ENCODE data around the gene ARID3A.

ARID3A gene

DNA sequence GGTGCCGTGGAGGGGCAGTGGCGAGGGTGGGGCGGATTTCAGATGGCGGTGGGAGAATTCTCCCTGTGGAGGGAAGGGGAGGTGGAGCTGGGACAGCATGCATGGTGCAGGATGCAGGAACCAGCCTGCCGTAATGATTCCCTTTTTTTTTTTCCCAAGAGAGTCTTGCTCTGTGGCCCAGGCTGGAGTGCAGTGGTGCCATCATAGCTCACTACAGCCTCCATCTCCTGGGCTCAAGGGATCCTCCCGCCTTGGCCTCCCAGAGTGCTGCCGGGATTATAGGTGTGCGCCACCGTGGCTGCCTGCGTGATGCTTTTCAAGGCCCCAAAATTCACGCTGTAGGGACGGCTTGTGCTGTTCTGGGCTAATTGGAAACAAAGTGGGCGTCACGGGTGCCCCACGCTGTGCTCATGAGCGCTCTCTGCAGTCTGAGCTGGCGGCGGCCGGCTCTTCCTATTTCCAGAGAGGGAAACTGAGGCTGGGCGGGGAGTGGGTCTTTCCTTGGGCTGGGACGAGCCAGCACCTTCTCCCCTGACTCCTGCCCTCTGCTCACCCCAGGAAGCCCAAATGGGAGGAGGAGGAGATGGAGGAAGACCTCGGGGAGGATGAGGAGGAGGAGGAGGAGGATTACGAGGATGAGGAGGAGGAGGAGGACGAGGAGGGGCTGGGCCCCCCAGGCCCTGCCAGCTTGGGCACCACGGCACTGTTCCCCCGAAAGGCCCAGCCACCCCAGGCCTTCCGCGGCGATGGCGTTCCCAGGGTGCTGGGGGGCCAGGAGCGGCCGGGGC is 6.2 kb downstream of the ARID3A start:
- DNase-seq = no peak

DNA sequence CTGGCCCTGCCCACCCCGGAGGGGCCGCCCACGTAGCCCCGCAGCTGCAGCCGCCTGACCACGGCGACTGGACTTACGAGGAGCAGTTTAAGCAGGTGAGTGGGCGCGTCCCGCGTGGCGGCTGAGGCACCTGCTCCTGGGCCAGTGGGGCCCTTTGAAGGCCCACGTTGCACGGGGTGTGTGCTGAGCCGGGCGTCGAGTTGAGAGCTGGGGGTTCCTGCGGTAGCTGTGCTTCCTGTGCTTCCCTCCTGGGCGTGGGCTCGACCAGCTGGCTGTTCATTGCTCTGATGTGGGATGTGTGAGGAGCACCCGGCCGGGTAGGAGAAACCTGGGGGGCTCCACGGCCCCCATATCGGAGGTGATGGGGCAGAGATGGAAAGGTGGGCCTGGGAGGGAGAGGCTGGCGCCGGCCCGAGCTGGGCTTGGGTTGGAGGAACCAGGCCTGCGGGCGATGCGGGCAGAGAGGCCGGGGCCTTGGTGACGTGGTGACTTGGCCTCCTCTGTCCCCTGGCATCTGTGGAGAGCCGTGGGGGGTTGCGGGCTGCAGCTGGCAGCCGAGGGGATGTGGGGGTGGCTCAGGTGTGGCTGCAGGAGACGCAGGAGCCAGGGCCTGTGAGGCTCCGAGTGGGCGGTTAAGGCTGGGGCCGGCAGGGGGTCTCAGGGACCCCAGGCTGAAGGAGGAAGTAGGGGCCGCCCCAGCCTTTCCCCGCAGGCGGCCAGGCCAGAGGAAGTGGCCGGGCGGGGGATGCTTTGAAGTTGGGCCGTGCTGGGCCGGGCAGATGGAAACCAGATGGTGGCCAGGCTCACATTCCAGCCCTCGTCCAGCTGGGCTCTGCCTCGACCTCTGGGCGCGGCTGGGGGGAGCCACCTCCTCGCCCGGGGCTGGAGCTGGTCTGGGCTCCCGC is 7.1 kb downstream of the ARID3A start:
- DNase-seq = peak; percentile 23

DNA sequence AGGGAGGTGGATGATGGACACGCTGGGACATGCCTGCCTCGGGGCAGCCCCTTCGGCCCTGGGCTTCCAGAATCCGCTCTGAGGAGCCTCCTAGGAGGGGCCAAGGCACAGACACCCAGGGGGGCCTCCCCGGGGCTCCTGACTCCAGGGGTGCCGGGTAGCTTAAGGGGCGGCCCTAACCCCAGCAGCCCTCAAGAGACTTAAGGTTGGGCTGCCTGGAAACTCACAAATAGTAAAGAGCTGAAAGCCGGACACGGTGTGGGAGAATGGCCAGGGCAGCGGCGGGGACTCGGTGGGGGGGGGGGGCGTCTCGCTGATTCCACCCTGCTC is 7.7 kb downstream of the ARID3A start:
- DNase-seq = no peak

DNA sequence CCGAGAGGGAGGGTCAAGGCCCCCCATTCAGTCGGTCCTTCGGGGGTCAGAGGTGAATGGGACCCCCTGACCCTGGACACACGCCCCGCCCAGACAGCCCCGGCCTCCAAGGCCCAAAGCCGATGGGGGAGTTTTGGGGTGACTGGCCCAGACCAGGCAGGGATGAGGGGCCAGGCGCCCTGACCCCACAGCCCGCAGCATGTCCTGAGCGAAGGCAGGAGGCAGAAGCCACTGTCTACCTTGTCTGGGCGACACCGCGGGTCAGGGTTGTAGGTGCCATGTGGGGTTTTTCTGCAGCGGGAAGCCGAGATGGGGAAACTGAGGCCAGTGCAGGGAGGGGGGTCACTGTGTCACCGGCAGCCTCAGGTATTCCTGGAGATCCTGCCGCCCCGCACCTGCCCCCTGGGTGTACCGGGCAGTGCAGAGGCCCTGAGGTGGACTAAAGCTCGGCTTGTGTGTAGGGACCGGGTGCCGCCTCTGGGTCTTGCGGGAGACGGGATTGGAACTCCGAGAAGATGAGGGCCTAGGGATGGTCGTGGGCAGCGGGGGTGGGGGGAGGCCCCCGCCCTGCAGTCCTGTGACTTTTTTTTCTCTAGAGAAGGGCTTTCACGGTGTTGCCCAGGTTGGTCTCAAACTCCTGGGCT is 8.5 kb downstream of the ARID3A start:
- peak; percentile 70 for DNase-seq

GRCh38 chr19:934865-935479 is 9.1 kb downstream of the ARID3A start:
- peak; percentile 96 for DNase-seq

- no peak for DNase-seq
Measured at GRCh38 chr19:936175-936546, 10.3 kb downstream of the ARID3A start.

- DNase-seq = peak; percentile 39
Measured at GRCh38 chr19:937259-937694, 11.4 kb downstream of the ARID3A start.

- no peak for DNase-seq
Measured at GRCh38 chr19:938233-938923, 12.5 kb downstream of the ARID3A start.

- no peak for DNase-seq
Measured at GRCh38 chr19:939439-939838, 13.6 kb downstream of the ARID3A start.

- DNase-seq = no peak
Measured at GRCh38 chr19:939922-940321, 14.1 kb downstream of the ARID3A start.

DNA sequence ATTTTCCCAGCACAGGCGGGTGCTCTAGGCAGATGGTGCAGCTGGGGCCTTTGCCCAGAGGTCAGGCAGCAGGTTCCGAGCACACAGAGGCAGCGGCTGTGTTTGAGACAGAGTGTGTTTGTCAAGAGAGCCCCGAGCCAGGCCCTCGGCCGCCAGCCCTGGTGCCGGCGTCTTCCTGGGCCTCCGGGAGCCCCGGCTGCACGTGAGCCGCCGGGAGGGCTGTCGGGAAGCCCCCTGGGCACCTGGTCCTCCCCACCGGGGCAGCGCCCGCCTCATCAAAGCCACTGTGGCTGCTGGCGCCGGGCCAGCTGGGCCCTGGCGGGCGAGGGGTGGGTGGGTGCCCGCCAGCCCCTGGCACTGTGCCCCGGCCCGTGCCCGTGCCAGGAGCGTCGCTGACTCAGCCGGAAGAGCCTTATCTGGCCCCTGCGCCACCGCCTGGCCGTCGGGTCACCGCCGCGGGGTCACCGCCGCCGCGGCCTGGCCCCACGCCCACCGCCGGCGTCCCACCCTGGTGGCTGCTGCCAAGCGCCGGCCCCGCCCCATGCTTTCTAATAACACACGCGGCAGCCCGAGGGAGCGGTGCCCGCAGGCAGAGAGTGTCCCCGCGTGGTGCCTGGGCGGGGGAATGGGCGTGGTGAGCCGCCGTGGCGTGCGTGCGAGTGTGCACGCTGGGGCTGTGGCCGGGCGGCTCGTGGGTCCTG is 14.9 kb downstream of the ARID3A start:
- DNase-seq = peak; percentile 78

DNA sequence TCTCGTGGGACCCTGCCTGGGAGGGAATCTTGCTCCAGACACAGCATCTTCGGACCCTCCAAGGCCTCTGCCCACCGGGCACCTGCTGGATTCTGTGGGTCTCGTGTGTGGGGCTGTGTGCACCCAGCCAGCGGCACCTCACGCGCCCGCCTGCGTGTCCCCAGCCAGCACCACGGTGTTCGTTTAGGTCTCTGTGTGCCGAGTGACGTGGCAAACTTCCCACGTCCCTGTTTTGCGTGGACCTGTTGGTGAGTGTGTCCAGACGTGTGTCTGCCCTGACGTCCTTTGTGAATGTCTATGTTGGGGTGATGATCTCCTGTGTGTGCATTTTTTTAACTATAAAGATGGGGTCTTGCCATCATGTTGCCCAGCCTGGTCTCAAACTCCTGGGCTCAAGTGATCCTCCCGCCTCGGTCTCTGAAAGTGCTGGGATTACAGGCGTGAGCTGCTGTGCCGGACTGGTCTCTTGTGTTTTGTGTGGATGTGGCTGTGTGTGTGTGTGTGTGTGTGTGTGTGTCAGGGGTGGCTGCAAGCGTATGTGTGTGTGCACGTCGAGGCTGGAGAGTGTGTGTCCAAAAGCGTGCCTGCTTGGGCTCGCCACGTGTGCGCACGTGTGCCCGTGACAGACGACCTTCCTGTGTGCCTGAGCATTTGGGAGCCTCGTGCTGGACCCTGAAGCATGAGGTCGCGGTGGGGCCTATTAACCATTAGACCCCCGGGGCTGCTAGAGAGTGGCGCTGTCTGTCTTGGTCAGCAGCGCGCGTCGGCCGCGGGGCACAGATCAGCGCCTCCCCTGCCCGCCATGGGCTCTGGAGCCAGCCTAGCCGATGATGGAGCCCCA is 15.7 kb downstream of the ARID3A start:
- no peak for DNase-seq

DNA sequence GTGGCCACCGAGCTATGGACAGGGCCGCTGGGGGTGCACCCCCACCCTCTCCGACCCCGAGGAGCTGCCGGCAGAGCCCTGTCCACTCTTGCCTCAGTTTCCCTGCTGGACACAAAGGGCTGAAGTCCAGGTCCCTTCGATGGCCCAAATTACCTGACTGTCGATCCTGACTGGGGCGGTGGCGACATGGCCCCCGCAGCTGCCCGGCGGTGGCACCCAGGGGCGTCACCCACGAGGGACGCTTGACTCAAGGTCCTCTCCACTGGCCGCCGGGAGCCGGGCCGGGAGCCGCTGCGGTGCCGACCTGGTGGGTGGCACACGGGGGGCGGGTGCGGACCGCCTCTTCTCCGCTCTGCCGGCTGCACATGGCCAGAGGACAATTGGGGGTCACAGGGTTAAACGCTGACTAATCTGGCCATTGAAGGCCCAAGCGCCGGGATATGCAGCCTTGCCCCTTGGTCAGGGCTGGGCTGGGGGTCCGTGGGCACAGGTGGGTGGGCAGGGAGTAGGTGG is 16.4 kb downstream of the ARID3A start:
- no peak for DNase-seq

DNA sequence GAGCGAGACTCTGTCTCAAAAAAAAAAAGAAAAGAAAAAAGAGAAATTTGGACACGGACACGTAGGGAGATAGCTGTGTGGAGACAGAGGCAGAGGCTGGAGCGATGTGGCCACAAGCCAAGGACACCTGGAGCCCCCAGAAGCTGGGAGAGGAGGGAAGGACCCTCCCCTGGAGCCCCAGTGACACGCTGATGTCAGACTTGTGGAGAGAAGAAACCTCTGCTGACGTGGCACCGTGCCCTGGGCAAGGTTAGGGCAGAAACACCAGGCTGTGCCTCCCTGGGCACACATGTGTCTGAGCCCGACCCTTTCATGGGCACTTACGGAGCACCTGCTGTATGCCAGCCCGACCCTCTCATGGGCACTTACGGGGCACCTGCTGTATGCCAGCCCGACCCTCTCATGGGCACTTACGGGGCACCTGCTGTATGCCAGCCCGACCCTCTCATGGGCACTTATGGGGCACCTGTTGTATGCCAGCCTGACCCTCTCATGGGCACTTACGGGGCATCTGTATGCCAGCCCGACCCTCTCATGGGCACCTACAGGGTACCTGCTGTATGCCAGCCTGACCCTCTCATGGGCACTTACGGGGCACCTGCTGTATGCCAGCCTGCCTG is 17.8 kb downstream of the ARID3A start:
- no peak for DNase-seq

DNA sequence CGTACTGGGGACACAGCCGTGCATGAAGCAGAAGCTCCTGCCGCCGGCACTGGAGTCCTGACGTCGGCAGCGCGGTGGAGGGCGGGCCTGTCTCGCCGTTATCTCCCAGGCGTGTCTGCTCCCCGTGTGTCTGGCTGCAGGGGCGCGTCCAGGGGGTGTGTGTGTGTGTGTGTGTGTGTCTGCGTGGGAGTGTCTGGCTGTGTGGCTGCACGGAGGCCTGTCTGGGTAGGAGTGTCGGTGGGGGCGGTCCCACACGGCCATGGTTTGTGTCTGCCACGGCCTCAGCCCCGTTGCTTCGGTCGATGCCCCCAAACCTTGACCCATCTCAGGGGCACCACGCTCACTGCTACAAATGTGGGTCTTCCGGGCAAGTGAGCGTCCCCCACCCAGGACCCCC is 18.3 kb downstream of the ARID3A start:
- DNase-seq = no peak

DNA sequence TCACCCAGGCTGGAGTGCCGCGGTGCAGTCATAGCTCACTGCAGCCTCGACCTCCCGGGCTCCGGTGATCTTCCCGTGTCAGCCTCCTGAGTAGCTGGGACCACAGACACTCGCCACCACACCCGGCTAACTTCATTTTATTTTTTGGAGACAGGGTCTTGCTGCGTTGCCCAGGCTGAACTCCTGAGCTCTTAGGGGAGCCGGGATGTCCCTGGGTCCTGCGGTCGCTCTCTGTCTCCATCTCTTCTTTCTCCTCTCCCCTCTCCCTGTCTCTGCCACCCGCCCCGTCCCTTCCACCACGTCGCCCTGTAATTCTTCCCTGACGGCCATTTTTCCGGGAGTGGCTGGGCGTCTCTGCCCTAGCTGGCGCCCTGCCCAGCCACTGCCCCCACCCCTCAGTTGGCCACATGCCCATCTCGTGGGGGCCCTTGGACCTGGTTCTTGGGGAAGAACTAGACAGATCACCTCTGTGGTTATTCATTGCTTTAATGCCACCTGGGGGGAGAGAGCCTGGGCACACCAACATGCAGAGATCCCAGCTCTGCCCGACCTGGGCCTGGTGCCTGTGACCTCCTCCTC is 18.9 kb downstream of the ARID3A start:
- DNase-seq = no peak

- no peak for DNase-seq
Measured at GRCh38 chr19:945401-946252, 19.8 kb downstream of the ARID3A start.

GRCh38 chr19:947090-947706 is 21.4 kb downstream of the ARID3A start:
- DNase-seq = no peak

Data from DMS53 (cell line).